AG10803 (cell line): ENCODE data around the gene SPNS2.
"Not testable (repeated sequence)": the region's sequence is repeated elsewhere in the genome, so short reads cannot be mapped to it uniquely, and the experiment has no call there.

Experiments used
- DNase-seq: peaks from one replicate; pipeline ENCODE4 v3.0.0; 2010; ENCODE audit warnings: low read depth
- H3K4me3 ChIP-seq: 2 replicates; pipeline ENCODE4 v1.5.1; 2011; ENCODE audit warnings: mild to moderate bottlenecking, low read length, control low read depth
- CTCF ChIP-seq: conservative IDR thresholded peaks from 2 replicates; pipeline ENCODE4 v1.5.1; 2011; ENCODE audit warnings: mild to moderate bottlenecking, low read length, control low read depth, inconsistent platforms

The SPNS2 gene

GRCh38 chr17:4576729-4577322 is 78.1 kb downstream of the SPNS2 start:
- no peak for DNase-seq
- H3K4me3 ChIP-seq = no peak overlapping the region
- no peak for TF ChIP-seq CTCF

- TF ChIP-seq CTCF = no peak
- DNase-seq = no peak
- H3K4me3 ChIP-seq = no peak overlapping the region
Observed at GRCh38 chr17:4577386-4577993, 78.8 kb downstream of the SPNS2 start.

GRCh38 chr17:4578349-4578748 is 79.7 kb downstream of the SPNS2 start:
- not testable (repeated sequence) for H3K4me3 ChIP-seq, DNase-seq

GRCh38 chr17:4579678-4580077 is 81.0 kb downstream of the SPNS2 start:
- DNase-seq = no peak
- no peak overlapping the region for H3K4me3 ChIP-seq
- no peak for TF ChIP-seq CTCF

GRCh38 chr17:4580291-4580690 is 81.6 kb downstream of the SPNS2 start:
- TF ChIP-seq CTCF = no peak
- no peak overlapping the region for H3K4me3 ChIP-seq
- no peak for DNase-seq

GRCh38 chr17:4582101-4582501 is 83.4 kb downstream of the SPNS2 start:
- no peak for DNase-seq
- H3K4me3 ChIP-seq = no peak overlapping the region
- no peak for TF ChIP-seq CTCF

- DNase-seq = no peak
- TF ChIP-seq CTCF = no peak
- H3K4me3 ChIP-seq = no peak overlapping the region
Observed at GRCh38 chr17:4582691-4583090, 84.0 kb downstream of the SPNS2 start.

GRCh38 chr17:4583206-4583605 is 84.5 kb downstream of the SPNS2 start:
- no peak overlapping the region for H3K4me3 ChIP-seq
- no peak for DNase-seq
- TF ChIP-seq CTCF = no peak
